HuH-7.5 (cell line): ENCODE results near the gene AXIN2.
"Not testable (repeated sequence)": the region's sequence is repeated elsewhere in the genome, so short reads cannot be mapped to it uniquely, and the experiment has no call there.

Source experiments
- DNase-seq: peaks from one replicate; pipeline ENCODE4 v3.0.0; 2011; ENCODE audit warnings: low spot score

Gene AXIN2

DNA sequence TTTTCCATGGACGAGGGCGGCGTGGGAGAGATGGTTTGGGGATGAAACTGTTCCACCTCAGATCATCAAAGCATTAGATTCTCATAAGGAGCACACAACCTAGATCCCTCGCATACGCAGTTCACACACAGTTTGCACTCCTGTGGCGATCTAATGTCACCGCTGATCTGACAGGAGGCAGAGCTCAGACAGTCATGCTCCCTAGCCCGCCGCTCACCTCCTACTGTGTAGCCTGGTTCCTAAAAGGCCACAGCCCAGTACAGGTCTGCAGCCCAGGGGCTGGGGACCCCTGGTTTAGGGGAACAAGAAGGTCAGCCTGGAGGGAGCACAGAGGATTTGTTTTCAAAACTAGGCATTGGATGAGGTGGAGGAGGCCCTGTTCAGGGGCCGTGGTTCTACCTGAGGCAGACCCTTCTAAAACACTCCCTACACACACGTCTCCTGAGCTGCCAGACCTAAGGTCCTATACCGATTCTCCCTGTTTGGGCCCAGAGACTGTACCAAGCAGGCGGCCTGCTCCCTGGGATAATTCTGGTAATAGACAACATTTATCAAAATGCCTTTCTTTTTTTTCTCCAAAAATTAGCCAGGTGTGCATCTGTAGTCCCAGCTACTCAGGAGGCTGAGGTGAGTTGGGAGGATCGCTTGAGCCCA lies 38.6 kb downstream of the AXIN2 start:
- no peak for DNase-seq

DNA sequence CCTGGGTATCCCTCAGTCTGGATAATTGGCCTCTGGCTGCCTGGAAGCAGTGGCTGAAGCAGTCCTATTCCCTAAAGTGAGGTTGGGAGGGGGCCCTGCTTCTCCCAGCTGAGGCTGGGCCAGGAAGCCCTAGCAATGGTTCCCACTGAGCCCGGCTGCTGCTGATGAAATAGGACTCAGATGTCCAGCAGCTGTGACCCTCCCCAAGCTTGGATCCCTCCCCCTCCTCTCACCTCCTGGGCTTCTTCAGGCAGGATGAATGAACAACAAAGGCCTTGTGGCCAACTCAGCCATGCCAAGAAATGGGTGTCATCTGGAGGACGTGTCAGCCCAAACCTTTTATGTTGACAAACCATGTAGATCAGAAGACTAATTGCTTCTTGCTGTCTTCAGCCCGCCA lies 42.0 kb downstream of the AXIN2 start:
- DNase-seq = no peak

- no peak for DNase-seq
Measured at GRCh38 chr17:65518256-65518655, 43.2 kb downstream of the AXIN2 start.

DNA sequence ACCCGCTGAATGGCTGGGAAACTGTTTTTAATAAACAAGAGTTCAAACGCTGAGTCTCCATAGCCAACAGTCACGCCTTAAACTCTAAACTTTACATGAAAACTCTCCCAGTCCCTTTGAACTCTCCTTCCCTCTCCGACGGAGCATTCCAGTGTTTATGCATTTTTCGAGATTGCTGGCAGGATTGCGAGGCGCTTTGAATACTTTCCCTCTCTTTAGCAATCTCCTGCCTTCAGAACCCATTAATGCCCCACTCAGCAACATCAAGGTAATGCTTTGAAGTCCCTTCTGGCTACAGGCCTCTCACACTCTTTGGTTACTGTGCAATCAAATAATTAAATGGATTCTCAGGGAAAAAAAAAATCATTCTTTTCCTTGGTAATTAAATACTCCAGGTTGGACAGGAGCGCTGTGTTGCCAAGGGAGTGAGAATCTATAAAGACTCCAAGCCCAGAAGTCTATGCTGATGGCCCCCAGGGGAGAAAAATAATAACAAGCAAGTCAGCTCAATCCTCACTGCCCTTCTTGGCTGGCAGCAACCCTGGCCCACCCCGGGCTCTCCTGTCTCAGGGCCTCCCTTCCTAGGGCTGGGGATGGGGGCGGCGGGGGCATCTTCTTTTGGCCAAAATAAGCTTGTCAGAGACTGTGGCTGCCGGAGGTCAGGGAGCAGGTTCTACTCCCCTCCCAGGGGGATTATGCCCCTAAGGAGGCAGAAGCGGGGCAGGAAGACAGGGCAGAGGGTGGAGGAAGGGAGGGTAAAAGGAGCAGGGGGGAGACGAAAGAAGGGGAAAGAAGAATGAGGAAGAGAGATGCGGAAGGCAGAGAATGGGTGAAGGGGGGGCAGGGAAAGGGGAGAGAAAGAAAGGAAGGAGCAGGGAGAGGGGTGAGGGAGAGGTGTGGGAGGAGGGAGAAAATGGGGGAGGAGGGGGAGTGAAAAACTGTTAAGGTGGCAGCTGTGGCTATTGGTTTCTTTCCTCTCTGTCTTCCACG lies 45.2 kb downstream of the AXIN2 start:
- DNase-seq = no peak

GRCh38 chr17:65515512-65515911 lies 45.9 kb downstream of the AXIN2 start:
- DNase-seq = no peak

GRCh38 chr17:65514541-65514940 lies 46.9 kb downstream of the AXIN2 start:
- DNase-seq = no peak

DNA sequence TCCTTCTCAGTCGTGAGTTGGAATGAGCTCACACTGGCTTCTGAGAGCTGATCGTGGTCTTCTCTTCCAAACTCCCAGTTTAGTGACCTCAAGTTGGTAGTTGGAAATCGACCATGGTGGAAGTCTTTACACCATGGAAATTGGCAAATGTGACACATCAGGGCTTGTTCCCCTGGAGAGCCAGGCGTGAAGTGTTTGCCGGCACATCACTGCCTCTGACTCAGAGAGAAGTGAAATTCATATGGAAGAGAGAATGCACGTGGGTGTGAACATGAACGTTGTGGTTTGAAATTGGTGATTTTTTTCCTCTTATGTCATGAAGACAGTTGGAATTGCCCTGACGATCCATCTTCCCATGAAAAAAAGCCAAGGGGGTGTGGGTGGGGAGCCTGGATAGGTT lies 47.4 kb downstream of the AXIN2 start:
- no peak for DNase-seq

GRCh38 chr17:65511316-65511715 lies 50.1 kb downstream of the AXIN2 start:
- no peak for DNase-seq

GRCh38 chr17:65509032-65509431 lies 52.4 kb downstream of the AXIN2 start:
- no peak for DNase-seq

GRCh38 chr17:65504673-65505072 lies 56.8 kb downstream of the AXIN2 start:
- DNase-seq = not testable (repeated sequence)

DNA sequence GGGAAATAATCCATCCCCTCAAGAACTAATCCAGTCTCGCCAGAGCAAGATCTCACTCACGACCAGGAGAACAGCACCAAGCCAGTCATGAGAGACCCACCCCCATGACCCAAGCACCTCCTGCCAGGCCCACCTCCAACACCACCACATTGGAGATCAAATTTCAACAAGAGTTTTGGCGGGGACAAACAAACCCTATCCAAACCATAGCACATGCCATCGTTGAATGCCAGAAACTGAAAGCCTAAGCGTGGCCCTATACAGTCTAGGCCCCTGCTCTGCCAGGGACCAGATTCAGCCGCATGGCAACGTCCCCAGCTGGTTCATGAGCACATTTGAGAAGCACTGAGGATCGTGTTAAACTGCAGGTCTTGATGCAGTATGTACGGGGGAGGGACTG lies 57.3 kb downstream of the AXIN2 start:
- no peak for DNase-seq

GRCh38 chr17:65503557-65503956 lies 57.9 kb downstream of the AXIN2 start:
- no peak for DNase-seq

GRCh38 chr17:65498816-65499215 lies 62.6 kb downstream of the AXIN2 start:
- no peak for DNase-seq

- no peak for DNase-seq
Measured at GRCh38 chr17:65496801-65497200, 64.6 kb downstream of the AXIN2 start.

GRCh38 chr17:65495122-65496055 lies 66.1 kb downstream of the AXIN2 start:
- no peak for DNase-seq

- DNase-seq = no peak
Measured at GRCh38 chr17:65489413-65490155, 71.9 kb downstream of the AXIN2 start.

- no peak for DNase-seq
Measured at GRCh38 chr17:65488665-65489064, 72.8 kb downstream of the AXIN2 start.

DNA sequence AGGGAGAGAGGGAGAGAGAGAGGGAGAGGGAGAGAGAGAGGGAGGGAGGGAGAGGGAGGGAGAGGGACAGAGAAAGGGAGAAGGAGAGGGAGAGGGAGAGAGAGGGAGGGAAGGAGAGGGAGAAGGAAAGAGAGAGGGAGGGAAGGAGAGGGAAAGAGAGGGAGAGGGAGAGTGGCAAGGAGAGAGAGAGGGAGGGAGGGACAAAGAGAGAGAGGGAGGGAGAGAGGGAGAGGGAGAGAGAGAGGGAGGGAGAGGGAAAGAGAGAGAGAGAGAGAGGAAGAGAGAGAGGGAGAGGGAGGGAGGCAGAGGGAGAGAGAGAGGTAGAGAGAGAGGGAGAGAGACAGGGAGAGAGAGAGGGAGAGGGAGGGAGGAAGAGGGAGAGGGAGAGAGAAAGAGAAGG lies 73.5 kb downstream of the AXIN2 start:
- no peak for DNase-seq

DNA sequence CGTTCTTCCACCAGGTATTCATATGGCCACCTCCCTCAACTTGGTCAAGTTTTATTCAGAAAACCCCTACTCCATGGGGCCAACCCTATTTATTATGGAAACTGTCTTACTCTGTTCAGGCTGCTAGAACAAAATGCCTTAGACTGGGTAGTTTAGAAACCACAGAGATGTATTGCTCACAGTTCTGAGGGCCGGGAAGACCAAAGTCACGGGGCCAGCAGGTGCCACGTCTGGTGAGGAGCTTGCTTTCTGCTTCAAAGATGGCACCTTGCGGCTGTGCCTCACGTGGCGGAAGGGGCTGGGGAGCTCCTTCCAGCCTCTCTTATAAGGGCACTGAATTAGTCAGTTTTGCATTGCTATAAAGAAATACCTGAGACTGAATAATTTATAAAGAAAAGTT lies 74.3 kb downstream of the AXIN2 start:
- no peak for DNase-seq

DNA sequence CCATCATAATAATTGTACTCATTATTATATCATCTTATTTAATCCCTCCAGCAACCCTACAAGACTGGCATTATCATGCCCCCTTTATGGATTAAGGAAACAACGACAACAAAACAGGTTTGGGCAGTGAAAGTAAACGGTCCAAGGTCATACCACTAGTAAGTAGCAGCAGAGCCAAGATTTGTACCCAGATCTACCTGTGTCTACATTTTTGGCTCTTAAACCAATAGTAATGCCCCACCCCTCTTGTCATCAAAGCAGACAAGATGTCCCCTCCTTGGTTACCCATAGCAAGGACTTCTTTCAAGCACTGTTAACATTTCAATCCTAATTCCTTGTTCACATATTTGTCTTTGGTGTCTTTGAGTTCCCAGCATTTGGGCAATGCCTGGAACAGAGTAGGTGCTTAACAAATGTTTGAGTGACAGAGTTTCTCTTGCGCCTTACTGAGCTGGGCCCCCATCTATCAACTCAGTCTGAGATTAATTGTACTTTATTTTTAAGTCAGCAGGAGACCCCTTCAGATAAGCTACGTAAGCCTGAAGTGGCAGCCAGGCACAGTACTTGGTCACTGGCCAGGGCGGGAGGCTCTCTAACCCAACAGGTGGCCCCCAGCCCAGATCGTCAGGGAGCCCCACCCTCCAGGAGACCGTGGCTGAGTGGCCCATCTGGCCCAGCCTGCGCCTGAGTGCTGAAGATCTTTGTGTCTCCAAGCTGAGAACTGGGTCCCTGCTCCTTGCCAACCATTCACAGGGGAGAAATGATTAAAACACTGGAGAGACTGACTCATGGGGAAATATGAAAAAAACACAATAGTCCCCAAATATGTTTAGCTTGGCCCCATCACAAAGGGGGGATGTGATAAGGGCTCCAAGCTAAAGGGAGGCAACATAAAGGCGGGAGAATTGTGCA lies 75.8 kb downstream of the AXIN2 start:
- DNase-seq = no peak
